ENCODE results near the gene MSX1. TPM values are rescaled to one million over a fixed set of nuclear protein-coding genes. Genes with fewer than 3 reads are reported as not detected.

The MSX1 gene
- total RNA-seq, 2 donors from 2014 or later = 0.25 to 0.53 TPM

DNA sequence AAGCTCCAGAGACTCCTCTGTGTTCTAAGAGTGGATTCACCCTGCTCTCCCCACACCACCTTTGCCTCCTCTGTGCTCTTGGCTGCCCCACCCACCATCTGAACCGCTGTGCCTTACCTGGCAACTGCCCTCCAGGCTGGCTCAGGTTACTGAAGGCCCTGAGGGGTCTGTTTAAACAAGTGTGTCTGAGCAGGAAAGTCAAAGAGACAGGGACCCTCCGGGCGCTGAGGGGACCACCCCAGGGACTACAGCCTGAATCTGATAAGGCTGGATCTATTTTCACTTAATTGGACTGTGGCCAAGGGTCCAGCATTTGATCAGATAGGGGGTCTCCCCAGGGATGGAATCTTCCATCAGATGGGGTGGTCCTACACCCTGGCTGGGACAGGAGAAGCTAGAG, 10.4 kb upstream of the MSX1 start:
- Histone ChIP-seq H3K9me3 (no peaks in the 10 kb centered on the region), H3K36me3 (no peaks in the 10 kb centered on the region), H3K4me1 (no peaks in the 10 kb centered on the region), H3K27ac (no peak overlapping the region), H3K9ac (ENCODE audit: low read depth in 2 of 2, low read length in 2 of 2) (no peak overlapping the region), H3K4me3 (no peak overlapping the region), H3K27me3 (peaks cover 30% of the 10 kb centered on the region)
- TF ChIP-seq CTCF (IDR thresholded peaks at IDR 0.05) = no peak
- no peak for DNase-seq
- intact Hi-C loops (cut with DNase I) = no loop called here

DNA sequence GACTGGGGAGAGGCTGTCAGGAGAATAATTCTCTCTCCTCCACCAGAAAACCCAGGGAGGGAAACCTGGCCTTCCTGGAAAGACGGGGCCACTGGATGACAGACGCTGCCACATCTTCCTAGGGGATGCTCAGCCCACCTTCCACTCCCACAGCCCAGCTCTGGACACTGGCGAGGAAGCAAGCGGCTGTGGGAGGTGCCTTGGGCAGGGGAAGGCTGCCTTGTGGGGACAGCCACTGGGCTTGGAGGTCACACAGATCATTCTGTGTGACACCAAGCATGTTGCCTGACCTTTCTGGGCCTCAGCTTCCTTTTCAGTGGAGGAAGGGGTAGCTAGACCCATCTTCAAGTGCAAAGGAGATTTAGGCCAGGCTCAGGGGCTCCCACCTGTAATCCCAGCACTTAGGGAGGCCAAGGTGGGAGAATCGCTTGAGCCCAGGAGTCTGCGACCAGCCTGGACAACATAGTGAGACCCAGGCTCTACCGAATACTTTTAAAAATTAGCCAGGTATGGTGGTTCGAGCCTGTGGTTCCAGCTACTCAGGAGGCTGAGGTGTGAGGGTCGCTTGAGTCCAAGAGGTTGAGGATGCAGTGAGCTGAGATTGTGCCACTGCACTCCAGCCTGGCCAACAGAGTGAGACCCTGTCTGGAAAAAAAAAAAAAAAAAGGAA, 9.8 kb upstream of the MSX1 start:
- Histone ChIP-seq H3K36me3 (no peaks in the 10 kb centered on the region), H3K9ac (ENCODE audit: low read depth in 2 of 2, low read length in 2 of 2) (no peak overlapping the region), H3K4me1 (no peaks in the 10 kb centered on the region), H3K4me3 (no peak overlapping the region), H3K27me3 (peaks cover 36% of the 10 kb centered on the region), H3K27ac (no peak overlapping the region), H3K9me3 (no peaks in the 10 kb centered on the region)
- no peak for TF ChIP-seq CTCF (IDR thresholded peaks at IDR 0.05)
- DNase-seq = no peak
- intact Hi-C loops (cut with DNase I) = no loop called here

DNA sequence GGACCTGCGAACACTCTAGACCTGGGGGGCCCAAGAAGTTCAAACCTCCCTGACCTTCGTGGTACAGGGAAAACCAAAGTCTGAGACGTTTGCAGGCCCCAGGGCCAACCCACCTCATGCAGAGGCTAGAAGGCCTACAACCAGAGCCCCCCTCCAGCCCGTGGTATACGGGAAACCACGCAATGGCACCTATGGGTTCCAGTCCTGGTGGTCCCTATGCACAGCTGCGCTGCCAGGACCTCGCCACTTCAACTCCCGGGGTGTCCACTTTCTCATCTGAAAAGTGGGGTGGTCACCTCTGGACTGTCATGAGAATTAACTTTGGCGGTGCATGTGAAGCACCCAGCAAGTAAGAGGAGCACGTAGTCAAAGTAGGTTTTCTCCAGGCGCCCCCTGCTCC, 8.4 kb upstream of the MSX1 start:
- peaks cover 50% of the 10 kb centered on the region for H3K27me3 ChIP-seq

GRCh38 chr4:4851906-4852305, 7.6 kb upstream of the MSX1 start:
- Histone ChIP-seq H3K27ac (no peak overlapping the region), H3K36me3 (no peaks in the 10 kb centered on the region), H3K4me1 (no peaks in the 10 kb centered on the region), H3K4me3 (no peak overlapping the region), H3K9me3 (no peaks in the 10 kb centered on the region), H3K27me3 (peaks cover 58% of the 10 kb centered on the region), H3K9ac (ENCODE audit: low read depth in 2 of 2, low read length in 2 of 2) (no peak overlapping the region)
- intact Hi-C loops (cut with DNase I) = no loop called here
- no peak for DNase-seq
- no peak for TF ChIP-seq CTCF (IDR thresholded peaks at IDR 0.05)

More for the DNA sequence above, 8.4 kb upstream of the MSX1 start:
- Histone ChIP-seq H3K9me3 (no peaks in the 10 kb centered on the region), H3K4me3 (no peak overlapping the region), H3K27ac (no peak overlapping the region), H3K9ac (ENCODE audit: low read depth in 2 of 2, low read length in 2 of 2) (no peak overlapping the region), H3K4me1 (no peaks in the 10 kb centered on the region), H3K36me3 (no peaks in the 10 kb centered on the region)
- no peak for TF ChIP-seq CTCF (IDR thresholded peaks at IDR 0.05)
- DNase-seq = no peak
- intact Hi-C loops (cut with DNase I) = no loop called here

GRCh38 chr4:4852591-4853362, 6.7 kb upstream of the MSX1 start:
- peaks cover 67% of the 10 kb centered on the region for H3K27me3 ChIP-seq
- H3K9ac ChIP-seq (ENCODE audit: low read depth in 2 of 2, low read length in 2 of 2) = no peak overlapping the region
- TF ChIP-seq CTCF (IDR thresholded peaks at IDR 0.05) = no peak
- no peak overlapping the region for H3K4me3 ChIP-seq
- intact Hi-C loops (cut with DNase I) = no loop called here
- no peak overlapping the region for H3K27ac ChIP-seq
- no peaks in the 10 kb centered on the region for H3K9me3 ChIP-seq
- H3K36me3 ChIP-seq = no peaks in the 10 kb centered on the region
- H3K4me1 ChIP-seq = no peaks in the 10 kb centered on the region
- DNase-seq = no peak

All from colonic mucosa (tissue), 4 donors.